Ovary (tissue), 3 donors: ENCODE data around the gene EFEMP1.

Source experiments
- EP300 ChIP-seq: sonication (generic); formaldehyde crosslinking; IDR thresholded peaks from one replicate; pipeline ENCODE4 v1.6.1; 2017; ENCODE audit warnings: antibody characterized with exemption
- POLR2A ChIP-seq: fragments of 450-650 bp; IDR thresholded peaks from one replicate; pipeline ENCODE4 v1.6.1; 2017; ENCODE audit warnings: antibody characterized with exemption, mild to moderate bottlenecking, moderate library complexity
- TF ChIP-seq, protein P1 (sequence below), 3 donors: fragments of 450-650 bp in 2 of 3; fragments of 200-600 bp in 1 of 3; IDR thresholded peaks; one replicate each; pipeline versions ENCODE4 v1.5.1 to v1.8.0; 2016 to 2022; ENCODE audit warnings: antibody characterized with exemption in 3 of 3, mild to moderate bottlenecking in 1 of 3
- donor health status: DM: no; HTN: no; CAD: no.

GRCh38 chr2:55879976-55880375 is 43.6 kb downstream of the EFEMP1 start:
- TF ChIP-seq, protein P1, sequence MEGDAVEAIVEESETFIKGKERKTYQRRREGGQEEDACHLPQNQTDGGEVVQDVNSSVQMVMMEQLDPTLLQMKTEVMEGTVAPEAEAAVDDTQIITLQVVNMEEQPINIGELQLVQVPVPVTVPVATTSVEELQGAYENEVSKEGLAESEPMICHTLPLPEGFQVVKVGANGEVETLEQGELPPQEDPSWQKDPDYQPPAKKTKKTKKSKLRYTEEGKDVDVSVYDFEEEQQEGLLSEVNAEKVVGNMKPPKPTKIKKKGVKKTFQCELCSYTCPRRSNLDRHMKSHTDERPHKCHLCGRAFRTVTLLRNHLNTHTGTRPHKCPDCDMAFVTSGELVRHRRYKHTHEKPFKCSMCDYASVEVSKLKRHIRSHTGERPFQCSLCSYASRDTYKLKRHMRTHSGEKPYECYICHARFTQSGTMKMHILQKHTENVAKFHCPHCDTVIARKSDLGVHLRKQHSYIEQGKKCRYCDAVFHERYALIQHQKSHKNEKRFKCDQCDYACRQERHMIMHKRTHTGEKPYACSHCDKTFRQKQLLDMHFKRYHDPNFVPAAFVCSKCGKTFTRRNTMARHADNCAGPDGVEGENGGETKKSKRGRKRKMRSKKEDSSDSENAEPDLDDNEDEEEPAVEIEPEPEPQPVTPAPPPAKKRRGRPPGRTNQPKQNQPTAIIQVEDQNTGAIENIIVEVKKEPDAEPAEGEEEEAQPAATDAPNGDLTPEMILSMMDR (IDR thresholded peaks at IDR 0.05), result no peak
- TF ChIP-seq POLR2A (no peak), EP300 (no peak)
